Retinal pigment epithelial cell (primary cell): ENCODE data around the gene CRYBG3.

ENCODE experiments used
- DNase-seq: peaks from one replicate; pipeline ENCODE4 v3.0.0-alpha.2; 2010; ENCODE audit warnings: low read depth
- H3K4me3 ChIP-seq: 2 replicates; pipeline ENCODE4 v1.5.1; 2011; ENCODE audit warnings: mild to moderate bottlenecking, low read length, control low read depth, moderate library complexity
- CTCF ChIP-seq: conservative IDR thresholded peaks from 2 replicates; pipeline ENCODE4 v1.5.1; 2011; ENCODE audit warnings: low read depth, low read length, control low read depth, inconsistent platforms

CRYBG3 gene

GRCh38 chr3:97993526-97993925 lies 171.7 kb downstream of the CRYBG3 start:
- DNase-seq, result no peak
- TF ChIP-seq CTCF, result no peak
- no peak overlapping the region for H3K4me3 ChIP-seq

- no peak overlapping the region for H3K4me3 ChIP-seq
- no peak for TF ChIP-seq CTCF
- no peak for DNase-seq
These were observed 172.6 kb downstream of the CRYBG3 start for GRCh38 chr3:97994328-97994945.
